ENCODE results near the gene MGRN1.
A peak's percentile ranks its signal among the peaks of the same experiment; 100 is the strongest.

MGRN1 gene

GRCh38 chr16:4624015-4624826, at the start of gene MGRN1:
Gene MGRN1 (plus strand): TSS chr16:4624826. CDS start chr16:4624961, 135 bp downstream.
- no peaks in the 10 kb centered on the region for H3K9me3 ChIP-seq (ENCODE audit: control insufficient read depth, insufficient read depth, low read depth, low read length)
- POLR2A ChIA-PET = interaction anchor here (1.1 to 3.3 kb wide), 3 partner anchors 9 to 110 kb away, joined by 3 to 31 read pairs (median 5); partner anchors contain the start of genes ANKS3, DNAAF8 and UBALD1
- H3K27ac ChIP-seq (ENCODE audit: extremely low read depth, low read depth, low read length) = peak within 1 kb of the TSS; percentile 93
- H3K4me1 ChIP-seq (ENCODE audit: control insufficient read depth, insufficient read depth, low read length) = no peaks in the 10 kb centered on the region
- H3K36me3 ChIP-seq (ENCODE audit: control insufficient read depth in 2 of 2, insufficient read depth in 1 of 2, low read length in 2 of 2) = peaks cover 0 to 12% of the 10 kb centered on the region in 2 experiments; a peak in 2 of 3 replicates
- H3K4me3 ChIP-seq (ENCODE audit: low read depth, low read length) = peak within 1 kb of the TSS; percentile 97
- CTCF ChIA-PET = interaction anchor here (0.6 to 2.2 kb wide), 31 partner anchors 9 to 400 kb away, joined by 3 to 11 read pairs (median 4); no protein-coding TSS in a partner anchor
- peak; percentile 89 for TF ChIP-seq ZEB2 (tag by site-specific recombination; IDR thresholded peaks at IDR 0.05)
- no peak for TF ChIP-seq ZNF626 (tag by site-specific recombination; IDR thresholded peaks at IDR 0.05)
- TF ChIP-seq WT1 (tag by site-specific recombination; IDR thresholded peaks at IDR 0.05) = no peak
- peak; percentile 84 for TF ChIP-seq ZNF639 (tag by site-specific recombination; IDR thresholded peaks at IDR 0.05)
- TF ChIP-seq ZNF324 (tag by site-specific recombination; IDR thresholded peaks at IDR 0.05) = peak; percentile 90
- TF ChIP-seq ZBTB20 (tag by site-specific recombination; IDR thresholded peaks at IDR 0.05) = peak; percentile 66; the same call in 1 of the 2 replicates
- 0 out of 2 replicates have a peak, but pooled peaks have one; percentile 37 for TF ChIP-seq ZNF660 (tag by site-specific recombination; IDR thresholded peaks at IDR 0.05)
- no peak for TF ChIP-seq ZNF23 (tag by site-specific recombination; IDR thresholded peaks at IDR 0.05; ENCODE audit: borderline replicate concordance)
- TF ChIP-seq MZF1 (tag by site-specific recombination; IDR thresholded peaks at IDR 0.05; ENCODE audit: borderline replicate concordance) = no peak
- no peak for TF ChIP-seq ZNF354C (tag by site-specific recombination; IDR thresholded peaks at IDR 0.05; ENCODE audit: borderline replicate concordance, low read depth)
- TF ChIP-seq ZBTB17 (tag by site-specific recombination; IDR thresholded peaks at IDR 0.05) = peak; percentile 90
- no peak for TF ChIP-seq ZNF341 (tag by site-specific recombination; IDR thresholded peaks at IDR 0.05; ENCODE audit: low read depth)
- no peak for TF ChIP-seq ZNF16 (tag by site-specific recombination; IDR thresholded peaks at IDR 0.05; ENCODE audit: low read depth)
- TF ChIP-seq ZNF580 (tag by site-specific recombination; IDR thresholded peaks at IDR 0.05) = peak; percentile 88
- no peak for TF ChIP-seq ZNF202 (tag by site-specific recombination; IDR thresholded peaks at IDR 0.05; ENCODE audit: borderline replicate concordance)
- no peak for TF ChIP-seq ZNF488 (tag by site-specific recombination; IDR thresholded peaks at IDR 0.05)
- TF ChIP-seq INSM2 (tag by site-specific recombination; IDR thresholded peaks at IDR 0.05) = peak; percentile 19; the same call in 1 of the 2 replicates
- peak; percentile 73 for TF ChIP-seq PATZ1 (tag by site-specific recombination; IDR thresholded peaks at IDR 0.05)
- TF ChIP-seq ZNF174 (tag by site-specific recombination; IDR thresholded peaks at IDR 0.05) = no peak
- no peak for TF ChIP-seq ZSCAN5A (tag by site-specific recombination; IDR thresholded peaks at IDR 0.05)
- no peak for TF ChIP-seq ZNF585B (tag by site-specific recombination; IDR thresholded peaks at IDR 0.05)
- TF ChIP-seq YY2 (tag by site-specific recombination; IDR thresholded peaks at IDR 0.05) = 0 out of 2 replicates have a peak, but pooled peaks have one; percentile 12
- no peak for TF ChIP-seq ZNF664 (tag by site-specific recombination; IDR thresholded peaks at IDR 0.05)
- no peak for TF ChIP-seq ZNF292 (tag by site-specific recombination; IDR thresholded peaks at IDR 0.05; ENCODE audit: borderline replicate concordance, low read depth)
- peak; percentile 39; the same call in 1 of the 2 replicates for TF ChIP-seq ZFP37 (tag by site-specific recombination; IDR thresholded peaks at IDR 0.05)
- peak; percentile 34; the same call in 1 of the 2 replicates for TF ChIP-seq ZNF600 (tag by site-specific recombination; IDR thresholded peaks at IDR 0.05)
- TF ChIP-seq GLIS1 (tag by site-specific recombination; IDR thresholded peaks at IDR 0.05) = peak; percentile 3; the same call in 1 of the 2 replicates
- TF ChIP-seq SCRT1 (tag by site-specific recombination; IDR thresholded peaks at IDR 0.05; ENCODE audit: borderline replicate concordance) = peak; percentile 53; the same call in 1 of the 2 replicates
- TF ChIP-seq KLF9 (tag by site-specific recombination; IDR thresholded peaks at IDR 0.05; ENCODE audit: low read depth) = no peak
- TF ChIP-seq SP3 (tag by site-specific recombination; IDR thresholded peaks at IDR 0.05) = peak; percentile 77
